ENCODE measurements around the gene KIF26B. TPM values are rescaled to one million over a fixed set of nuclear protein-coding genes. Genes with fewer than 3 reads are reported as not detected.

KIF26B gene
- total RNA-seq, 1 donor from 2014 or later = 69.7 TPM

DNA sequence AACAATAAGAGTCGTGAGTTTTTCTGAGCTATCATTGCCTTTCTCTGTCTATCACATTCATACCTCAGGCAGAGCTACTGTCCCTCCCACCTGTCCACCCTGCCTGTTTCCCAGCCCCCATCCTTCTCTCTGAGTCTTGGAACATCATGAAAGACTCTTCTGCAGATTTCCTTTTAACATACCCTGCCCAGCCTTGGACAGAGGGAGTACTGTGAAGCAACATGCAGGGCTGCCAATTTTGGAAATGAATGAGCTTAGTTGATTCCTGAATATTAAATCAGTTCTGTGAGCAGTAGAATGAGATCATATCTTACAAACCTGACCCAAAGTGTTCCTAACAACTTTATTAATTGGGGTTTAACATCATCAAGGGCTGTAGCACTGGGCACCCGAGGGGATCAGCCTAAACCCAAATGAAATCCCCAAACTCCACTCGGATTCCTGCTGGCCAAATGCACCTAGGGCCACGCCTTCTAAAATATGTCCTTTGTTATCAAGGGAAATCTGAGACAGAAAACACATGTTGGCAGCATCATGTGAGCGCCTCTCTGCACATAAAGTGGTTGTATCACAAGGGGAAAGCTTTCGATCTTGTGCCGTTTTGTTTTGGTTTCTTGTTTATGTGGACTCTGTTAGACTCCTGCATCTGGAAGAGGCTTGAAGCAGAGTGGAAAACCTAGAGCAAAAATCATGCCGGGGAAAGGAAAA, 357.6 kb downstream of the KIF26B start:
- H3K27ac Mint-ChIP-seq = peak overlapping the region; percentile 37
- no peaks in the 10 kb centered on the region for H3K36me3 Mint-ChIP-seq
- TF ChIP-seq, protein P1, sequence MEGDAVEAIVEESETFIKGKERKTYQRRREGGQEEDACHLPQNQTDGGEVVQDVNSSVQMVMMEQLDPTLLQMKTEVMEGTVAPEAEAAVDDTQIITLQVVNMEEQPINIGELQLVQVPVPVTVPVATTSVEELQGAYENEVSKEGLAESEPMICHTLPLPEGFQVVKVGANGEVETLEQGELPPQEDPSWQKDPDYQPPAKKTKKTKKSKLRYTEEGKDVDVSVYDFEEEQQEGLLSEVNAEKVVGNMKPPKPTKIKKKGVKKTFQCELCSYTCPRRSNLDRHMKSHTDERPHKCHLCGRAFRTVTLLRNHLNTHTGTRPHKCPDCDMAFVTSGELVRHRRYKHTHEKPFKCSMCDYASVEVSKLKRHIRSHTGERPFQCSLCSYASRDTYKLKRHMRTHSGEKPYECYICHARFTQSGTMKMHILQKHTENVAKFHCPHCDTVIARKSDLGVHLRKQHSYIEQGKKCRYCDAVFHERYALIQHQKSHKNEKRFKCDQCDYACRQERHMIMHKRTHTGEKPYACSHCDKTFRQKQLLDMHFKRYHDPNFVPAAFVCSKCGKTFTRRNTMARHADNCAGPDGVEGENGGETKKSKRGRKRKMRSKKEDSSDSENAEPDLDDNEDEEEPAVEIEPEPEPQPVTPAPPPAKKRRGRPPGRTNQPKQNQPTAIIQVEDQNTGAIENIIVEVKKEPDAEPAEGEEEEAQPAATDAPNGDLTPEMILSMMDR (IDR thresholded peaks at IDR 0.05; ENCODE audit: unreplicated experiment) = no peak
- H3K4me3 Mint-ChIP-seq = no peak overlapping the region
- peaks cover 35% of the 10 kb centered on the region for H3K4me1 Mint-ChIP-seq
- H3K9me3 Mint-ChIP-seq = no peaks in the 10 kb centered on the region
- no peak for DNase-seq (ENCODE audit: low spot score in 2 of 2, unreplicated experiment in 2 of 2)
- H3K27me3 Mint-ChIP-seq (ENCODE audit: low read depth) = no peaks in the 10 kb centered on the region

DNA sequence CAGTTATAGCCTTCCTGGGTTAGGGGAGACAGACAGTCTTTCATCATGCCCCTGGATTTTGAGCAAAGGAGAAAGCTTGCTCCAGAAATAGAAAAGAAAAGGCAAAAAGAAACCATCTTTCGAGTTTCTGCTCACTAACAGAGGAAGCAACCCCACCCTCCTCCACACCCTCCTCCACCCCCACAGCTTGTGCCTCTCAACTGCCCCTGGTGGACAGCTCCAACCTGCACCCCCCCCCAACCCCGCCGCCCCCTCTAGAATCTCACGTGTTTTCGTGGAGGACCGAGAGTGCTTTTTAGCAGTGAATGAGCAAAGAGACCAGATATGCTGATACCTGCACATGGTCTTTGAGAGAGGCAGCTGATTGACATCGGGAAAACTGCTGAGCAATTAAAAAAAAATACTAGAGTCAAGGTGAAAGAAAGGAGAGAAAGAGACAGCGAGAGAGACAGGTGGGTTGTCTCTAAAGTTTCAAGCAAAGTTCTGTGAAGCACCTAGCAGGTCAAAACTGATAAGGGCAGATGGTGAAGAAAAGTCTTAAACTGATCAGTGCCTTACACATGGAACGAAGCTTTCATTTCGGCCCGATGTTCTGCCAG, 358.3 kb downstream of the KIF26B start:
- Mint-ChIP-seq H3K27ac (peak overlapping the region; percentile 5), H3K4me3 (no peak overlapping the region), H3K27me3 (ENCODE audit: low read depth) (no peaks in the 10 kb centered on the region), H3K36me3 (no peaks in the 10 kb centered on the region), H3K4me1 (peaks cover 35% of the 10 kb centered on the region), H3K9me3 (no peaks in the 10 kb centered on the region)
- no peak for DNase-seq (ENCODE audit: low spot score in 2 of 2, unreplicated experiment in 2 of 2)
- TF ChIP-seq, protein P1 (IDR thresholded peaks at IDR 0.05; ENCODE audit: unreplicated experiment) = no peak

DNA sequence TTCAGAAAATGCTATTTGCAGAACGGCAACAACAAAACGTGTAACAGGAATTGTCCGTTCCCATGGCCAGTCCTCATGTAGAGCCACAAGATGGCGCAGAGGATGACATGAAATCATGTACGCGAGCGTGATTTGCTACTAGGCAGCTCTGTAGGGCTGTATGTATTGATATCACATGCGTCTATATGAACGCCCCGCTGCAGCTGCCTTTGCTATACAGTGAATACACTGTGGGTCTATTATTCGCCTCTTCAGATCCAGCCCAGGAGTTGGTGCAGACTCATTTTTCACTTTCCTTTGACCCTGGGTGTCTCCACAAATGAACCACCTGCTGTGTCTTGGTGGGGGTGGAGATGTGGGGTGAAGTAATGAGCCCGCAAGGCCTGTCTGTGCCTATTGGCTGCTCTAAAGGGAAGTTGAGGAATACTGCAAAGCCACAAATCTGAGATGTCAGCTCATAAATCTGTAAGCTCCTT, 361.5 kb downstream of the KIF26B start:
- H3K9me3 Mint-ChIP-seq = no peaks in the 10 kb centered on the region
- H3K36me3 Mint-ChIP-seq = no peaks in the 10 kb centered on the region
- H3K27ac Mint-ChIP-seq = no peak overlapping the region
- H3K4me3 Mint-ChIP-seq = no peak overlapping the region
- TF ChIP-seq, protein P1 (IDR thresholded peaks at IDR 0.05; ENCODE audit: unreplicated experiment) = no peak
- DNase-seq (ENCODE audit: low spot score in 2 of 2, unreplicated experiment in 2 of 2) = no peak
- no peaks in the 10 kb centered on the region for H3K27me3 Mint-ChIP-seq (ENCODE audit: low read depth)
- H3K4me1 Mint-ChIP-seq = peaks cover 24% of the 10 kb centered on the region

DNA sequence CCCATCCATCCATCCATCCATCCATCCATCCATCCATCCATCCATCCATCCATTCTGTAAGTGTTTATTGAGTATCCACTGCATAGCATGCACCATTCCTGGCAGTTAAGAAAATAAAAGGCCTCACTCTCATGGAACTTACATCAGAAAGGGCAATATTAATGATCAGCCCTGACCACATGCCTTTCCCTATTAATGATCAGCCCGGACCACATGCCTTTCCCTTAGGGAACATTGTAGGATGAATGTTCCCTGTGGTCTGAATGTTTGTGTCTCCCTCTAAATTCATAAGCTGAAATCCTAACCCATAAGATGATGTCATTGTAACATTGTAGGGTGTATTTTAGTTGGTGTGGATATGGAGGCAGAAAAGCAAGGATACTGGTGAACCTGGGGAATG, 365.8 kb downstream of the KIF26B start:
- TF ChIP-seq, protein P1 (IDR thresholded peaks at IDR 0.05; ENCODE audit: unreplicated experiment) = no peak
- DNase-seq (ENCODE audit: low spot score in 2 of 2, unreplicated experiment in 2 of 2) = no peak
- H3K4me3 Mint-ChIP-seq = no peak overlapping the region

DNA sequence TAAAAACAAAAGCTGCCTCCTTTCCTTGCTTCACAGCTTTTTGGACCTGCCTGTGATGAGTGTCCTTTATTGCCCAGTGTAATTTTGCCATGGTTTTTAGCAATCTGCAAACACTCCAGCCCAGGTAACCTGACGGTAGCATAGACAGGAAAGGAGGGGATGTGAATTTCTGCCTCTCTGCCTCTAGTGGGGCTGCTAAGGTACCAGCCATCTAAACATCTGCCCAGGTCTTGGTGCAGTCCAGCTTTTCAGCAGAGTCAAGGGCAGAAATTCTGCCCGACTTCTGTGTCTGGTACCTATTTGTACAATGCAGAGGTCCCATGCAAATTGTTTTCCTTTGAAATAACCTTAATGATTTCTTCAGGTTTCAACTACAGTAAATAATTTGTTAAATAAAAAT, 371.4 kb downstream of the KIF26B start:
- no peaks in the 10 kb centered on the region for H3K36me3 Mint-ChIP-seq
- DNase-seq (ENCODE audit: low spot score in 2 of 2, unreplicated experiment in 2 of 2) = no peak
- no peak overlapping the region for H3K4me3 Mint-ChIP-seq
- peaks cover 3% of the 10 kb centered on the region for H3K4me1 Mint-ChIP-seq
- no peak overlapping the region for H3K27ac Mint-ChIP-seq
- TF ChIP-seq, protein P1 (IDR thresholded peaks at IDR 0.05; ENCODE audit: unreplicated experiment) = no peak
- H3K9me3 Mint-ChIP-seq = peaks cover 6% of the 10 kb centered on the region
- H3K27me3 Mint-ChIP-seq (ENCODE audit: low read depth) = no peaks in the 10 kb centered on the region

More for the DNA sequence above, 365.8 kb downstream of the KIF26B start:
- Mint-ChIP-seq H3K4me1 (peaks cover 3% of the 10 kb centered on the region), H3K36me3 (no peaks in the 10 kb centered on the region), H3K27me3 (ENCODE audit: low read depth) (no peaks in the 10 kb centered on the region), H3K9me3 (peaks cover 6% of the 10 kb centered on the region), H3K27ac (no peak overlapping the region)

Data from mesothelial cell of epicardium (in vitro differentiated cells).